ENCODE data around the gene SAFB2. TPM values are rescaled to one million over a fixed set of nuclear protein-coding genes. Genes with fewer than 3 reads are reported as not detected.

SAFB2 gene
- polyA plus RNA-seq, 1 of the 3 experiments (the other 2 are of a cell fraction), result 37.7 TPM

- ChIA-PET CTCF (interaction anchor here (0.6 to 2.8 kb wide), 8 partner anchors 10 to 234 kb away, joined by 3 to 16 read pairs (median 3); no protein-coding TSS in a partner anchor), POLR2A (no interaction called here)
- Histone ChIP-seq H3K27me3 (ENCODE audit: insufficient read depth) (no peaks in the 10 kb centered on the region), H3K36me3 (replicated peaks in 1 of 2; ENCODE audit: control insufficient read depth in 1 of 2, insufficient read depth in 2 of 2, low read length in 1 of 2) (no peaks in the 10 kb centered on the region), H3K4me1 (ENCODE audit: control insufficient read depth in 1 of 2, insufficient read depth in 2 of 2, low read depth in 1 of 2, low read length in 1 of 2) (peaks cover 3 to 7% of the 10 kb centered on the region in 2 experiments; a peak in 1 of 4 replicates), H3F3A (replicated peaks; ENCODE audit: insufficient read depth) (peaks cover 2% of the 10 kb centered on the region), H3K27ac (ENCODE audit: low read depth in 2 of 2, low read length in 1 of 2) (no peak overlapping the region), H3K4me2 (no peak overlapping the region), H3K9me2 (no peaks in the 10 kb centered on the region), H3K9ac (no peak overlapping the region), H3K4me3 (ENCODE audit: low read depth in 2 of 2, low read length in 1 of 2) (no peak overlapping the region), H4K20me1 (ENCODE audit: insufficient read depth) (no peaks in the 10 kb centered on the region), H3K79me2 (ENCODE audit: insufficient read depth) (no peaks in the 10 kb centered on the region), H3K9me3 (no peaks in the 10 kb centered on the region), H2AFZ (ENCODE audit: low read depth) (no peak overlapping the region)
- no peak for DNase-seq
- TF ChIP-seq ELF1 (IDR thresholded peaks at IDR 0.05), result no peak
- TF ChIP-seq FOSL2 (IDR thresholded peaks at IDR 0.05; ENCODE audit: borderline replicate concordance, low read depth), result no peak
- WGBS (ENCODE audit: low lambda C conversion rate), result 100% methylated on average over 3 of the region's 6 CpGs
Measured at GRCh38 chr19:5579286-5579685, 43.3 kb downstream of the SAFB2 start.

- Histone ChIP-seq H3K4me1 (ENCODE audit: control insufficient read depth in 1 of 2, insufficient read depth in 2 of 2, low read depth in 1 of 2, low read length in 1 of 2) (peaks cover 3 to 7% of the 10 kb centered on the region in 2 experiments; a peak in 1 of 4 replicates), H3K79me2 (ENCODE audit: insufficient read depth) (no peaks in the 10 kb centered on the region), H3K27ac (ENCODE audit: low read depth in 2 of 2, low read length in 1 of 2) (no peak overlapping the region), H3K36me3 (replicated peaks in 1 of 2; ENCODE audit: control insufficient read depth in 1 of 2, insufficient read depth in 2 of 2, low read length in 1 of 2) (no peaks in the 10 kb centered on the region), H3K4me2 (peak overlapping the region; percentile 47; the same call in 1 of the 2 replicates), H3K27me3 (ENCODE audit: insufficient read depth) (no peaks in the 10 kb centered on the region), H3K4me3 (ENCODE audit: low read depth in 2 of 2, low read length in 1 of 2) (no peak overlapping the region; a peak in 1 of 4 replicates), H2AFZ (ENCODE audit: low read depth) (peak overlapping the region; percentile 25; the same call in 1 of the 2 replicates), H3K9me3 (no peaks in the 10 kb centered on the region), H3F3A (replicated peaks; ENCODE audit: insufficient read depth) (peaks cover 2% of the 10 kb centered on the region), H3K9ac (no peak overlapping the region), H4K20me1 (ENCODE audit: insufficient read depth) (no peaks in the 10 kb centered on the region), H3K9me2 (no peaks in the 10 kb centered on the region)
- ChIA-PET POLR2A (no interaction called here), CTCF (interaction anchor here (0.6 to 2.8 kb wide), 12 partner anchors 11 to 530 kb away, joined by 3 to 16 read pairs (median 3); no protein-coding TSS in a partner anchor)
- TF ChIP-seq SMC3 (IDR thresholded peaks at IDR 0.05; ENCODE audit: low read depth, low read length), result peak; percentile 67
- TF ChIP-seq CHD2 (IDR thresholded peaks at IDR 0.05; ENCODE audit: low read length, partially characterized antibody), result peak; percentile 67
- TF ChIP-seq CTCF (IDR thresholded peaks at IDR 0.05), result peak; percentile 92
- 0 out of 2 replicates have a peak, but pooled peaks have one; percentile 10 for TF ChIP-seq RCOR1 (IDR thresholded peaks at IDR 0.05; ENCODE audit: low read length)
- TF ChIP-seq EZH2phosphoT487 (IDR thresholded peaks at IDR 0.05; ENCODE audit: borderline replicate concordance, low read depth), result no peak
- TF ChIP-seq RAD21 (IDR thresholded peaks at IDR 0.05; ENCODE audit: low read length), result peak; percentile 90
- TF ChIP-seq FOXM1 (IDR thresholded peaks at IDR 0.05; ENCODE audit: low read depth), result no peak
- peak; percentile 95 for DNase-seq
- WGBS (ENCODE audit: low lambda C conversion rate), result 18% methylated on average over 21 of the region's 28 CpGs
Measured at GRCh38 chr19:5578097-5578846, 44.3 kb downstream of the SAFB2 start.
